ENCODE data around the gene FRY.

Gene FRY

DNA sequence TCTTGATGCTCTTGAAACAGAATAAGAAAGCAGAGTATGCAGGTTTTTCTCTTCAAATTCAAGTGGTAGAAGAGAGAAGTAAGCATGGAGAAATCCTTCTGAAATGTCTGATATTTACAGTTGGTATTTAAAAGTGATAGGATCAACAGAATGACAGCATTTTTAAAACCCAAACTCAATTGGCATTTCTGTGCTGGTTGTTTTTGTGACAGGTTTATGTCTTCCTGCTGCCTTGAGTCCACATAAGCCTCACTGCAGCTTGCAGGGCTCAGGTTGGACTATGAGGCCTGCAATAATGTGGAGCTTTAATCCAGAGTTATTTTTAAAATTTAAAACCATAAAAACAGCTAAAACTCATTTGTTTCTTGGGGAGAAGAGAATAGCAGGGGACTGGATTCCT is 178.5 kb downstream of the FRY start:
- DNase-seq (ENCODE audit: low read depth in 1 of 2, low spot score in 1 of 2): no peak

DNA sequence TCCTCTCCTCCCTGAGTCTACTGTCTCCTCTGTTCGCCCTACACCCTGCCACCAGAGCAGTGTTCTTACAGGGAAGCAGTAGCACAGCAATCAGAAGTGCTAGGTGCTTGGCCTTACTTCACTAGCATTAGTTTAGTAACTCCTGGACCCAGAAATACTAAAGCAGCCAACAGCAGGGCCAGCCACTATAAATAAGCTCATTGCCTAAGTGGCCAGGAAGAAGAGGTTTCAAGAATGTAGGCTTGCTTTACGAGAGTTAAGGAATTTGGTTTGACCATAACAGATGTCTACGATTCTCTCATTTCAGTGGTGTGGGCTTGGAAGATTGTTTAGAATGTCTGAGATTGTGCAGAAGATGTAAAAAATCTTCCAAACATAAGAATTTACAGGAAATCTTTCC is 180.2 kb downstream of the FRY start:
- no peak for DNase-seq (ENCODE audit: low read depth in 1 of 2, low spot score in 1 of 2)

DNA sequence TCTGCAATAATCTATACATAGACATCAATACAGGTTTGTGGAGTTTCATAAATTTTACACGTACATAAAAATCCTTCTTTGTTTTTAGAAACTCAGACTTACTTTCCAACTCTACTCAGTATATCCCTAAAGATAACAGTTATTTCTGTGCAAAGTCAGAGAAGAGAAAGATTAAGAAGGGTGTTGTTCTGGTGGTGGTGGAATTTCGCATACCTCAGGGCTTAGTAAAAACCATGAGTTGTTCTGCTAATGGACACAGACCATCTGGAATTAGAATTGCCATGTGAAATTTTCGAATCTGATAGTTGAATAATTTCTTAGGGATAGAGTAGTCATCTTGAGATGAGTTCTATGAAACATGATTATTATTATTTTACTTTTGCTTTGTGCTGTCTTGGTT is 180.8 kb downstream of the FRY start:
- no peak for DNase-seq (ENCODE audit: low read depth in 1 of 2, low spot score in 1 of 2)

DNA sequence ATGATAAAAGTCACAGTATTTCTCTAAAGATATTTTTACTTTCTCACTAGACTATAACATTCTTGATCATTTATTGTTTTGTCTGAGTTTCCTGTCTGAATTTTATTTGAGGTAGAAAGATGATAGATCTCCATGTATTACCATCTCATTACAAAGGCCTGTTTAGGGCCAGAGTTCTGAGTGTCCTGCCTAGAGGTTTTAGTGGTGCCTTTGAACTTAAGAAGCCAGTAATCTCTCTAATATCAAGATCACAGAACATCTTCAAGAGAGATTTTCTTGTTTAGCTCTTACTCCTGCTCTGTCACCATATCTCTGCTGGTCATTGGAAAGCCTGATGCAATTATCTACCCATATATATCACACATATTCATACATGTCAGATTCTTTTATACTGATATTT is 182.1 kb downstream of the FRY start:
- no peak for DNase-seq (ENCODE audit: low read depth in 1 of 2, low spot score in 1 of 2)

DNA sequence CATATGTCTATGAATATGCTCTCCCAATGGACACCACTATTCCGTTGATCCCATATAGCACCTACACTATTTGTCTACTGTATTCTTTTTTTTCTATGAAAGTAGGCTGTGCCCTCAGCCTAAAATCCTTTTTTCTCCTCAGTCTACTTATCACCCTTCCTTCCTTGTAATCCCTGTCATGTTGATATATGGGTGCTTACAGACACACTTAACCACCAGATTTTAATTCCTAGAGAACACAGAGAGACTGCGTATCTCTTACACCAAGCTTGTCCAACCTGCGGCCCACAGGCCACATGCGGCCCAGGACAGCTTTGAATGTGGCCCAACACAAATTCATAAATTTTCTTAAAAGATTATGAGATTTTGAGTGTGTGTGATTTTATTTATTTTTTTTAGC is 182.5 kb downstream of the FRY start:
- no peak for DNase-seq (ENCODE audit: low read depth in 1 of 2, low spot score in 1 of 2)

DNA sequence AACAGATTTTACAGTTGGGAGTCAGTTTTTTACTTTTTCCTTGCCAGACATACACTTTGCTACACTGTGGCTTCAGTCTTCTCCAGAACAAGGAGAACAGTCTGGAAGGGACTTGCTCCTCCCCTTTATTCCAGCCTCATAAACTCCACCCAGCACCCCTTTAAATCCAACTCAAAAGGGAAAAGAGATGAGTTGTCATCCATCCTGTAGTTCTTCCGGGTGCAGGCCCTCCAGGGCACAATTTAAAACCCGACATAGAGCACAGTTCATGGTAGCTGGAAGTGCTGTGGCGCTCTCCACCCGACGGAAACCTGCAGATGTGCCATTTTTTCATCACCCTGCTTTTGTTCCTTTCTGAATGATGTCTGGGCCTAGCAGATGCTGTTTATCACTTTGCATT is 184.7 kb downstream of the FRY start:
- DNase-seq (ENCODE audit: low read depth in 1 of 2, low spot score in 1 of 2): no peak

DNA sequence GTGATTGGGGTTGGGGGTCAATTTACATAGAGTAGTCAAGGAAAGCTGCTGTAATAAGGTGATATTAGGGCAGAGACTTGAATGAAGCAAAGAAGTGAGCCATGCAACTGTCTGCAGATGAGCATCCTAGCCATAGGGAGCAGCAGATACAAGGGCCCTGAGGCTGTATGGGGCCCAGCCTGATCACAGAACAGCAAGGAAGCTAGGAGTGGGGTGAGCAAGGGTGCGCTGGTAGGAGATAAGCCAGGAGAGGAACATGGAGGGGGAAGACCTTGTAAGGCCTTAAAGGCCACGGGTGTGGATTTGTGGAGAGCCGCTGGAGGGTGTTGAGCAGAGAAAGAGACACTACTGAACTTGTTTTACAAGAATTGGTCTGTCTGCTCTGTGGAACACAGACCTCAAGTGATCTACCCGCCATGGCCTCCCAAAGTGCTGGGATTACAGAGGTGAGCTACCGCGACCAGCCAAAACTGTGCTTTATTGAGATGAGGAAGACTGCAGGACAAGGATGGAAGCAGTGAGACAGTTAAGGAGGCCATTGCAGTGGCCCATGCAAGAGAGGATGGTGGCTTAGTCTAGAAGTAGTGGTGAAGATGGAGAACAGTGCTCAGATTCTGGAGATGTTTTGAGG is 190.6 kb downstream of the FRY start:
- DNase-seq (ENCODE audit: low read depth in 1 of 2, low spot score in 1 of 2): no peak

DNA sequence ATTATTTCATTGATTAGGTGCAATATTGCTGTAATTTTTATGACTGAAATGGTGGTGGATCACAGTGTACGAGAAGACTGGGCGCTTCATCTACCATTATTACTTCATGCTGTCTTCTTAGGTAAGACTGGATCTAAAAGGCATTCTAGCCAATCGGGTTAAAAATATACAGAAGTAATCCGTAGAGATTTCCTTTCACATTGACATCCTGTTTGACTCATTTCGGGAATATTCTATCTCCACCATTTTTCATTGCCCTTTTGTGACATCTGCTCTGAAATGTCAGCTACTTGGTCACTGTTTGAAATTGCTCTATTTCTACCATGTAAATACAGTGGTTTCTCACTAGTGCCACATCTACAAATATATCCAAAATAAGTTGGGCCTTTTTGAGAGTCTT is 193.3 kb downstream of the FRY start:
- no peak for DNase-seq (ENCODE audit: low read depth in 1 of 2, low spot score in 1 of 2)

DNA sequence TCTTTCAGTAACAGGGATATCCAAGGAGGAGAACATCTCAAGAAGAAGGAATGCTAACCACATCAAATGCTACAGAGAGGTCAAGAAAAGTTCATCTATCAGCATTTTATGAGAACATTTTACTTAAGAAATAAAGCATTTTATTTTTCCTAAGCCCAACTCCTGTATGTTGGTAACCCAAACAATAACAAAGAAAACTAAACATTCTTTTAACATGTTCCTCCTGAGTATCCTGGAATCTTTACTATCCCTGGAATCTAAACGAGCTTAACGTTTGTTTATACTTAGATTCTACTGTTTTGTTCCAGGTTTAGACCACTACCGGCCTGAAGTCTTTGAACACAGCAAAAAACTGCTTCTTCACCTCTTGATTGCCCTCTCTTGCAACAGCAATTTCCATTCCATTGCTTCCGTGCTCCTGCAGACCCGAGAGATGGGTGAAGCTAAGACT is 193.9 kb downstream of the FRY start:
- no peak for DNase-seq (ENCODE audit: low read depth in 1 of 2, low spot score in 1 of 2)

DNA sequence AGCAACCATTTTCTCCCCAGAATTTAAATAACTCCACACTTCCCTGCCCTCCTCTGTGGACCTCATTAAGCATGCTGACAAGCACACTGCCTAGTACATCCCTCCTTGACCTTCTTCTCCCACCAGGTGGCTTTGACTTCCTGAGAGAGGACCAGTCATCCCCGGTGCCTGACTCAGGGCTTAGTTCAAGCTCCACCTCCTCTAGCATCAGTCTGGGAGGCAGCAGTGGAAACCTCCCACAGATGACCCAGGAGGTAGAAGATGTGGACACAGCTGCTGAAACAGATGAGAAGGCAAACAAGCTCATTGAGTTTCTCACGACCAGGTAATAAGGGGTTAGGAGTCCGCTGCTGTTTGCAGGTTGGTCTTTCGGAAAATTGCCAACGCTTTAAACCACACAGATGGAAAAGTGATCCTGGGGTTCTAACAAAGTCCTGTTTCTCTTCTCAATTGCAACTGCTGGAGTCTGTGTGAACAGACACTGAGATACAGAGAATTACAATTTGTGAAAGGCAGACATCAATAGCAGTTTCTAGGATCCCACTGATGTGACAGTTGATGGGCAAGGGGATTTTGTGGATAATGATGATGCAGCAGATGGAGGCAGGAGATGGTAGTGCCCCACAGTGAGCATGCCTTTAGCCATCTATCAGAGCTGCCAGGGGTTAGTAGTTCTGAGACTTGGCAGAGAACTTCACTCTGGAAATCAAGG is 196.9 kb downstream of the FRY start:
- no peak for DNase-seq (ENCODE audit: low read depth in 1 of 2, low spot score in 1 of 2)

DNA sequence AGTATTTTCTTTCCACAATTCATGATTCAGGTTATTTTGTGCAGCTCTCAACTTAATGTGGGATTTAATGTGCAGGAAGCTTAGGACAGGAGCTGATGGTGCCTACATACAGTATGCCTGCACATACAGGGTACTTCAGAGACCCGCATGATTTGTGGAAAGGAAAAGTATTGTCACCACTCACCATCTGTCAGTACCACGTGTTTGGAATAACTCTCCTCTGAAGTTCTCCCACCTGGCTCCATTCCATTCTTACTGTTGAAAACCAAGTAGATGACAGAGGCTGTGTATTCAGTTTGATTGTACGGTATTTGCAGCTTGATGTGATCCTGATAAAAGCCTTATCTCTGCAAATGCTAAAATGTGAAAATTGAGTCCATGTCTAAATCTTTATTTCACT is 197.9 kb downstream of the FRY start:
- DNase-seq (ENCODE audit: low read depth in 1 of 2, low spot score in 1 of 2): no peak

DNA sequence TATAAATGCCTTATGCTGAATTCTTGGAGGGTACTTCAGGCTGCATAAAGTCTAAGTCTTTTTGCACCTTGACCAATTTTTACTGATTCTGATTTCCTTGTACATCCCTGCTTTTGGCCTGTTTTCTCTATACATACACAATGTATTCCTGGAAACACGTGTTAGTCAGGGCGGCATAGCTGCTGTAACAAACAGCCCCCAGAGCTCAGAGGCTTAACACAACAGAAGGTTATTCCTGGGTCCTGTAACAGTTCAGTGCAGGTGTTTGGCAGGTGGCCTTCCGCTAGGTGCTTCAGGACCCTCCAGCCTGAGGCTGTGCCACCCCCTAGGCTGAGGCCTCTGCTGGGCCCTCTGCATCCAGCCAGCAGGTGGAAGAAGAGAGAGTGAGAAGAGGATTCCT is 200.7 kb downstream of the FRY start:
- no peak for DNase-seq (ENCODE audit: low read depth in 1 of 2, low spot score in 1 of 2)

DNA sequence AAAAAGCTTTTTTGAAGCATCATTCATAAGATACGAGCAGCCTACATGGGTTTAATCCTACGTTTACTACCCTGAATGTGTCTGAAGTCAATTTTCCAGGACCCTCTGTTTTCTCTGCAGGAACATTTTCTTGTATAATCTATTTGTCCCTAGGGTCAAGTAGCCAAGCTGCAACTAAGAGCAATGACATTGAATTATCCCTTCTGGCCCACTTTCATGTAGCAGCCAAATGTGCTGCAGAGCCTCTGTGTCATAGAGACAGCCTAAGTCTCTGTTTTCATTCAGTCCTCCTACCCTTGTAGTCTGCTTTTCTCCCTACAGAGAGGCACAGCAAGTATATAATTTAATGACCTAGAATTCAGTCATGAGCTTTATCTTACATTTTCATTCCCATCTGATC is 201.5 kb downstream of the FRY start:
- no peak for DNase-seq (ENCODE audit: low read depth in 1 of 2, low spot score in 1 of 2)

DNA sequence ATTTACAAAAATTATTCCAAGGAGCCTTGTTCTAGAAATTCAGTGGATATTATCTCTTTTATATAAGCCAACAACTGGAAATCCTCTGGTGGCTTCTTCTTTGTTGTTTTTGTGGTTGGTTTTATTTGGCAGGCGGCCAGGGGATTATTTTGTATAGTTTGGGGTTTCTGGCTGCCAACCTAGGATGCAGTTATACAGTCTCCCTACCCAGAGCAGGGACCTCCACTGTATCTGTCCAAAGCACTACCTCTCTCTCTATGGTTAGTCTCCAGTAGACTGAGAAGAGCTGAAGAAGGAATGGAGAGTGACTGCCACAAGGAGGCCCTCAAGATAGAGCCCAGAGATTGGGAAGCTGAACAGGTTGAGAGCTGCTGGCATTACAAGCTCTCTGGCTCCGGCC is 203.3 kb downstream of the FRY start:
- DNase-seq (ENCODE audit: low read depth in 1 of 2, low spot score in 1 of 2): no peak

DNA sequence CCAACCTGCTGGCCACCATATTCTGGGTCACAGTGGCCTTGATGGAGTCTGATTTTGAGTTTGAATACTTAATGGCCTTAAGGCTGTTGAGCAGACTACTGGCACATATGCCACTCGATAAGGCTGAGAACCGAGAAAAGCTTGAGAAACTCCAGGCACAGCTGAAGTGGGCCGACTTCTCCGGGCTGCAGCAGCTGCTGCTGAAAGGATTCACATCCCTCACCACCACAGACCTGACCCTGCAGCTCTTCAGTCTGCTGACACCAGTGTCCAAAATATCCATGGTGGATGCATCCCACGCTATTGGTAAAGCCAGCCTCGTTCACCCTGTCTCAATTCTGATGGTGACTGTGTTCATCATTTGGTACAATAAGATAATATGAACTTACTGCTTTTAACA is 206.1 kb downstream of the FRY start:
- no peak for DNase-seq (ENCODE audit: low read depth in 1 of 2, low spot score in 1 of 2)

DNA sequence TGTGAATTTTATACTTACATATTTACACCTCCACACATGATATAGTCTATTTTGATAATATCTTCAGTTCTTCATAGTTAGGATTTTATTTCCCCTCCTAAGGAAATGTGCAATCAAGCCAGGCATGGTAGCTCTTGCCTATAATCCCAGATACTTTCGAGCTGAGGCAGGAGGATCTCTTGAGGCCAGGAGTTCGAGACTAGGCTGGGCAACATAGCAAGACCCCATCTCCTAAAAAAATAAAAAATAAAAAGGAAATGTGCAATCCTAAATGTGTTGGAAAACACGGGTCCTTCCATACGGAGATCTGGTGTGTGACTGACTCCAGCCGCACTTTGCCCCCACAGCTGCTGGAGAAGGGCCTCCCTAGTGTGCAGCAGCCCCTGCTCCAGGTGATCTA is 212.1 kb downstream of the FRY start:
- DNase-seq (ENCODE audit: low read depth in 1 of 2, low spot score in 1 of 2): no peak

DNA sequence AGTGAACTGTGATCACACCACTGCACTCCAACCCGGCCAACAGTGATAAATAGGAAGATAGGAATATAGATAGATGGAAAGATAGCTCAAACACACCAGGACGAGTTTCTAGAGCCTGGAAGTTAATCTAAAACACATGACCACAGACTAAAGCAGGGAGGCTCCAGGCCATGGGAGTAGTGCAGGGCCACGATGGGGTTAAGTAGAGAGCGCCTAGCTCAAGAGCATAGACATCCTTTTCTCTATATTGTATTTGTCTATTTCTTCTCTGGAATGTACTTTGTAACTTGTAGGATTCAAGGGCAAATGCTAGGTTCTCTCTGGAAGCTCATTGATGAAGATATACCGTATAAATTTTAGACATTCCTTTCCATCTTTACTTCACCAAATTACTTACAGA is 214.0 kb downstream of the FRY start:
- DNase-seq (ENCODE audit: low read depth in 1 of 2, low spot score in 1 of 2): no peak

DNA sequence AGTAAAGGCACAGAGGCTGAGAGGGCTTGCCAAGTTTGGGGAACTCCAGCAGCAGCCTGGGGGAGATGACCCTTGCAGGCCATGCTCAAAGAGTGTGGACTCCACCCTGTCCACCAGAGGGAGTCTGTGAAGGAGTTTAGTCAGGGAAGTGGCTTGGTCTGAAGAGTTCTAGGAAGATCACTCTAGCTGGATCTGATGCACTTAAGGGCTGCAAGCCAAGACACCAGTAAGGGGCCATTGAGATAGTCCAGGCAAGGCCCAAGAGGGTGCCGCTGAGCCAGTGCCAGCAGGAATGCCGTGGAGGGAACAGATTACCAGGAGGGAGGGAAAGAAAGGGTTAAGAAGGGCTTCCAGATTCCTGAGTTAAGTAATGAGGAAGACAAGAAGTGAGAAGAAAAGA is 214.9 kb downstream of the FRY start:
- DNase-seq (ENCODE audit: low read depth in 1 of 2, low spot score in 1 of 2): no peak

DNA sequence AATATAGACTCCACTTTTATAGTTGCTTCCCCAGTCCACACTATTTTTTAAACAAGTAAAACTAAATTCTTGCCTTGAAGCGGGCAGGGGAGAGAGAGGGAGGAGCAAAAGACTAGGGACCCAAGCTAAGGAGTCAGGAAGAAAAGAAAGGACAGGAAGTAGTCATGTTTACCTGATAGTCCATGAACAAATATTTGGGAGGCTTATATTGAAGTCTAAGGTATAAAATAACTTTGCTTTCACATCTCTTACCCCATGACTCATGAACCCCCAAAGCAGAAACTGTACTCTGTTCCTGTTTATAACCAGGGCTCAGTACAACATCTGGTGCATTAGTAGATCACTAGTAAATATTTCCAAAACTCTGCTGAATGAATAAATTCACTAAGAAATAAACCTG is 216.3 kb downstream of the FRY start:
- DNase-seq (ENCODE audit: low read depth in 1 of 2, low spot score in 1 of 2): no peak

DNA sequence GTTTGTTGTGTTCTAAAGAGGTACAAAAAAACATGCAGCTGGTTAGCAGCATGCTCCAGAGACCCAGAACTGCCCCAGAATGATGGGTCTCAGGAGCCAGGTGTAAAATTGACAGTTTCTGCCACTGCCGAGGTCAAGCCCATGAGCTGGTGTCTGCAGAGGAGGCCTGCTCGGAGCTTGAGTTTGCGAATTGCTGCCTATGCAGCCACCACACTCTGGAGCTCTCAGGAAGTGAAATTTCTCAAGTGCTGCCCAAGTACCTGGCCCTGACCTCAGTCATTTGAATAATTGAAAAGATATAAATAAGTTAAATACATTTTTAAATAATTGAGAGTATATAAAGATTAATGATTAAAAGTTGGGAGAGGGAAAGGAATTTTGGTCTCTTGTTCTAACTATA is 217.2 kb downstream of the FRY start:
- DNase-seq (ENCODE audit: low read depth in 1 of 2, low spot score in 1 of 2): no peak

DNA sequence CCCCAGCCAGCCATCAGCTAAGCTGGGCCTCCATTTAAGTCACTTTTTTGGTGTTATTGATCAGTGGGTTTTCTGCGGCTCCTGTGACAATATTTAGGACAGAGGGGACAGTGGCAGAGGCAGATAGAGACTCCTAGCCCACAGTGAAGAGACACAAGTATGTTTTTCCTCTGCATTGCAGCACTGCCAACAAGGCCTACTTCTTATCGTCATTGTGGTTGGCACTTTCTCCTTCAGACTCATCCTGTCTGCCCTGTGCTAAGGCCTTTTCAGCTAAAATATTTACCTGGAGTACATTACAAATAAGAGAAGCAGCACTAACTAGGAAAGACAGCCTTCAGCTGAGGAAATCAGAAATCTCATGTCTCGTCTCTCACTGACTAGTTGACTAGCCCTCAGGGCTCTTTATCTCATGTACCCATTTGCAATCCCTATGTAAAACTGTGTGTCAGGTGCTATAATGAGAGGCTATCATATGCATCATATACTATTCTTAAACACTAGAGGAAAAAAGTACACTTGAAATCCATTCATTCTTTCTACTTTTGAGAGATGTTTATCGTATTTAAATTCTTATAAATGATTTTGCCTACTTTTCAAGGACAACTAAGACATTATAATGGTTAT is 221.4 kb downstream of the FRY start:
- DNase-seq (ENCODE audit: low read depth in 1 of 2, low spot score in 1 of 2): no peak

DNA sequence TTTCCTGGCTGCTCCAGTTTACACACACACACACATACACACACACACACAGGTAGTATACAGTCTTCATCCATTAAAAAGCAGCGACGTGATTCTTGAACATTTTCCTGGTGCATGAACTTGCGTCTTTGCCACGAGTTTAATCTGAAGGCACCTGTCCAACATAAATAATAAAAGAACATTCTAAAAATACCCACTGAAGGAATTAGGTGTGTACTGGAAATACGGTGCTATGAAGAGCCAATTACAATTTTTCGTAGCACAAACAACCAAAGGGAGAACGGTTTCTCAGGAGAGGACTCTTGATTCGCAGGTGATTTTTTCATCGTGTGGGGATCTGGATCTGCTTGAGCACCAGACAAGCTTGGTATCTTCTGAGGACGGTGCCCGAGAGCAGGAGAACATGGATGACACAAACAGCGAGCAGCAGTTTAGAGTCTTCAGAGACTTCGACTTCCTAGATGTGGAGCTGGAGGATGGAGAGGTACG is 222.4 kb downstream of the FRY start:
- no peak for DNase-seq (ENCODE audit: low read depth in 1 of 2, low spot score in 1 of 2)

DNA sequence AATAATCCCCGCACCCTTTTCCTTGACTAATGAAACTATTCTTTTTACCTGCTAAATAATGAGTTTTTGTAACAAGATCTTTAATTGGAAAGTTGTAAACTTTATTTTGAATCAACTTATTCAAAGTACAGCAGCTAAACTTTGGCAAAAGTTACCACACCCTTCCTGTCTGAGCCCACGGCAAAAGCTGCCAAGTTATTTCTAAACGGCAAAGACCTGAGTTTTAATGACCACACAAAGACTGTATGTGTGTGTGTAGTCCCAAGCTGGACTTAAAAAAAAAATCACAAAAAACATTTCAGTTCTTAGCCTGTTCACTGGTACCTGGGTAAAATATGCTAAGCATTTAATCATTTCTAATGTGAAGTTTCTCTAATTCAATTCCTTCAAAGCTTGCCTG is 222.8 kb downstream of the FRY start:
- no peak for DNase-seq (ENCODE audit: low read depth in 1 of 2, low spot score in 1 of 2)

Data from activated T-helper 1 cell treated with anti-CD3 and anti-CD28 coated beads, Interleukin-2, amount 50 U/mL, for 16 hours (primary cell).